Gastroesophageal sphincter (tissue), 3 donors: Measurements from ENCODE around the gene CRY2.

ENCODE experiments used
- POLR2A ChIP-seq, 2 donors: fragments of 450-650 bp; IDR thresholded peaks; one replicate each; pipeline ENCODE4 v1.6.1; 2017; ENCODE audit warnings: antibody characterized with exemption in 2 of 2, mild to moderate bottlenecking in 2 of 2, moderate library complexity in 1 of 2
- POLR2AphosphoS5 ChIP-seq: sonication (generic); formaldehyde crosslinking; IDR thresholded peaks from one replicate; pipeline ENCODE4 v1.6.1; 2017; ENCODE audit warnings: antibody characterized with exemption
- TF ChIP-seq, protein P1 (sequence below), 4 experiments: fragments of 200-600 bp in 2 of 4; fragments of 450-650 bp in 2 of 4; sonication (generic) in 1 of 4; IDR thresholded peaks; one replicate each; pipeline ENCODE4 v1.5.1; 2017 to 2019; ENCODE audit warnings: antibody characterized with exemption in 4 of 4, mild to moderate bottlenecking in 2 of 4, moderate library complexity in 2 of 4

DNA sequence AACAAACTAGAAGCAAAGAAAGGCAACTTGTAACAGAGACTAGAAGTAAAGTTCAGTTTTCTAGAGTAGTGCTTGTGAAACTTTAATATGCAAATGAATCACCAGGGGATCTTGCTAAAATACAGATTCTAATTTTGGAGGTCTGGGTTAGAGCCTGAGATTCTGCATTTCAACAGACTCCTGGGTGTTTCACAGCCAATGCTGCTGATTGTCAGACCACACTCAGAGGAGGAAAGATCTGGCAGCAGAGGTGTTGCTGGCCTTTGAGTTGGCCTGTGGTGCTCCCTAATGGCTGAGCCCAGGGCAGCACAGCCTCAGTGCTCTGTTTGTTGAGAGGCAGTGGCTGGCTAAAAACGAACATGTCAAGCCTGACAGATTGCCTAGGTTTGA, 5.4 kb downstream of the CRY2 start:
- TF ChIP-seq, protein P1, sequence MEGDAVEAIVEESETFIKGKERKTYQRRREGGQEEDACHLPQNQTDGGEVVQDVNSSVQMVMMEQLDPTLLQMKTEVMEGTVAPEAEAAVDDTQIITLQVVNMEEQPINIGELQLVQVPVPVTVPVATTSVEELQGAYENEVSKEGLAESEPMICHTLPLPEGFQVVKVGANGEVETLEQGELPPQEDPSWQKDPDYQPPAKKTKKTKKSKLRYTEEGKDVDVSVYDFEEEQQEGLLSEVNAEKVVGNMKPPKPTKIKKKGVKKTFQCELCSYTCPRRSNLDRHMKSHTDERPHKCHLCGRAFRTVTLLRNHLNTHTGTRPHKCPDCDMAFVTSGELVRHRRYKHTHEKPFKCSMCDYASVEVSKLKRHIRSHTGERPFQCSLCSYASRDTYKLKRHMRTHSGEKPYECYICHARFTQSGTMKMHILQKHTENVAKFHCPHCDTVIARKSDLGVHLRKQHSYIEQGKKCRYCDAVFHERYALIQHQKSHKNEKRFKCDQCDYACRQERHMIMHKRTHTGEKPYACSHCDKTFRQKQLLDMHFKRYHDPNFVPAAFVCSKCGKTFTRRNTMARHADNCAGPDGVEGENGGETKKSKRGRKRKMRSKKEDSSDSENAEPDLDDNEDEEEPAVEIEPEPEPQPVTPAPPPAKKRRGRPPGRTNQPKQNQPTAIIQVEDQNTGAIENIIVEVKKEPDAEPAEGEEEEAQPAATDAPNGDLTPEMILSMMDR (IDR thresholded peaks at IDR 0.05): no peak
- TF ChIP-seq POLR2A (IDR thresholded peaks at IDR 0.05): no peak
- TF ChIP-seq POLR2AphosphoS5: no peak
